ENCODE results near the gene BMF.
A peak's percentile ranks its signal among the peaks of the same experiment; 100 is the strongest.

- peak in 2 of 4 experiments; percentile 68 for TF ChIP-seq CTCF (IDR thresholded peaks at IDR 0.05)
- peak; percentile 83 for TF ChIP-seq POLR2A (IDR thresholded peaks at IDR 0.05)
- peak; percentile 94 for TF ChIP-seq POLR2AphosphoS5 (IDR thresholded peaks at IDR 0.05)
Observed at GRCh38 chr15:40038638-40039543, 69.8 kb downstream of the BMF start, which contains the start of gene SRP14.

Measured in prostate gland (tissue), 2 donors.